Left lobe of liver (tissue), 2 donors: ENCODE data around the gene CFAP100. TPM values are rescaled to one million over a fixed set of nuclear protein-coding genes. Genes with fewer than 3 reads are reported as not detected.

ENCODE experiments used
- ATAC-seq: fragments of 200-7000 bp; cut with Tn5 transposase; one replicate; pipeline ENCODE4 v1.9.1; 2020; ENCODE audit warnings: mild to moderate bottlenecking, moderate library complexity
- DNase-seq: peaks from one replicate; pipeline ENCODE4 v3.0.0-alpha.2; 2020; ENCODE audit warnings: low spot score
- total RNA-seq: library from RNA; stranded (reverse); gene quantifications from one replicate; pipeline ENCODE4 v1.2.1, GENCODE V29; 2021
- donor health status: DM: no; HTN: no; CAD: no; lungs with moderate emphysema.
- donor health status: DM: no; HTN: yes; CAD: no.

Gene CFAP100
- total RNA-seq, 1 donor from 2014 or later = not detected

DNA sequence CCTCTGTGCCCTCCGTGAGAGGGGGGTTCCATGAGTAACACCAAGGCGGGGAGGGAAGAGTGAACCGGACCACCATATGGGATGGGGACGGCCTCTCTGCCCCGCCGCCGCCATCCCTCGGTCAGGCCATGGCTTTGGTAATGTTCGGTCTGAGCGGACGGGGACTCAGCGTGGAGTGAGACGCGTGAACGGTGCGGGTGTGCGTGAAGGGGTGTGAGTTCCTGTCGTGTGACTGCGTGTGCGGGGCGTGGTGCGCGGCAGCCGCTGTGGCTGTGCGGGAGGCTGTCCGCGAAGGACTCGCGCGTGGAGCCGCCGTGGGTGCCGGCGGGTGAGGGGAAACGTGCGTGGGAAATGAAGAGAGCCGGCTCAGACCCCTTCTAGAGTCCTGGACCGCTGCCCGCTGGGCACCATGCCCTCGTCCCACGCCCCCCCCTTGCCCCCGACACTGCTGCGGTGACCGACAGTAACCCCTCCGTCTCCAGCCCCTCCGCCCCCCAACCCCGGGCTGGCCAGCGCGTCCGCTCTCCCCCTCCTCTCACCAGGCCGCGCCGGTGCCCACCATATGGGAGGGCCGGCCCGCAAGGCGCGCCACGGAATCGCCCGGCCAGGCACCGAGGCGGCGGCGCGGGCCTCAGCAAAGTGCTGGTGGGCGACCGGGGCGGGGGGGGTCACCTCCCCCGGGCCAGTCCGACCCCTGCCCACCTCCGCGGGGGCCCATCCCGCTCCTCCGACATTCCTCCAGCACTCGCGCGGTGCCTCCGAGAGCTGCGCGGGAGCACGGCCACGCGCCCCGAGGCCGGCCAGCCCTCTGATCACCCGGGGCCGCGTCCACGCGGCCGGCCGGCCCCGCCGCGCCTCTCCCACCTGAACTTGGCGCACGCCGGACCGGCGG, 38.1 kb upstream of the CFAP100 start:
- peak; percentile 9 for ATAC-seq
- DNase-seq = peak; percentile 78

DNA sequence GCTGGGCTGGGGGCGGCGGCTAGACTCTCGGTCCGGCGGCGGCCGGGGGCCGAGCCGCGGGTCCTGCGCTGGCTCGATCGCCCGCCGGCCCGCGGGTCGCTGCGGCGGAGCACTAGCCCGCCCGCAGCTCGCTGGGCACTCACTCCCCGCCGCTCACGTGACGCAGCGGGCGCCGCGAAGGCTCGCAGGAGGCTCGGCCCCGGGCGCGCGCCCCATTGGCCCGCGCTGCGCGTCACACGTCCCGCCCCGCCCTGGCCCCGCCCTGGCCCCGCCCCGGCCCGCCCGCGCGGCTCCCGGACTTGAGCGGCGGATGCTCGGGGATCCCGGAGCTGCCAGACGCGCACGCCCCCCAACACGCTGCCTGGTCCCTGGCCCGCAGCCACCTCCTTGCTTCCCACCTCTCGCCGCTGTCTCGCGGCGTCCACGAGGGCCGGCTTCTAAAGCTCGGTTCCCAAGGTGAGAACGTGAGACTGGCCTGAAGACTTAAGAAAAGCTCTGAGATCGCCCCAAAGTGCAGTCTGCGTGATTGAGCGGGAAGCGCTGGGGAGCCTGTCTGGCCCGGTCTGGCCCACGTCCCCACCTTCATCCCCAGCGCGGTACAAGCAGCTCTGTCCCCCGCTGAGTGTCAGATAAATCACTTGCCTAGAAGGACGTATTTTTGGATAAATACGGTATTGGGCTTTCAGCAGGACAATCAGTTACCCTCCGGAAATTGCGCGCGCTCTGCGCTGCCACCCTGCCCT, 37.2 kb upstream of the CFAP100 start, which contains the start of gene KLF15:
KLF15 (minus strand) TSS at position 114 of the 743 bp plus-strand sequence. CDS start 4,486 bp downstream, outside the sequence.
- peak; percentile 95 for DNase-seq
- peak; percentile 58 for ATAC-seq

DNA sequence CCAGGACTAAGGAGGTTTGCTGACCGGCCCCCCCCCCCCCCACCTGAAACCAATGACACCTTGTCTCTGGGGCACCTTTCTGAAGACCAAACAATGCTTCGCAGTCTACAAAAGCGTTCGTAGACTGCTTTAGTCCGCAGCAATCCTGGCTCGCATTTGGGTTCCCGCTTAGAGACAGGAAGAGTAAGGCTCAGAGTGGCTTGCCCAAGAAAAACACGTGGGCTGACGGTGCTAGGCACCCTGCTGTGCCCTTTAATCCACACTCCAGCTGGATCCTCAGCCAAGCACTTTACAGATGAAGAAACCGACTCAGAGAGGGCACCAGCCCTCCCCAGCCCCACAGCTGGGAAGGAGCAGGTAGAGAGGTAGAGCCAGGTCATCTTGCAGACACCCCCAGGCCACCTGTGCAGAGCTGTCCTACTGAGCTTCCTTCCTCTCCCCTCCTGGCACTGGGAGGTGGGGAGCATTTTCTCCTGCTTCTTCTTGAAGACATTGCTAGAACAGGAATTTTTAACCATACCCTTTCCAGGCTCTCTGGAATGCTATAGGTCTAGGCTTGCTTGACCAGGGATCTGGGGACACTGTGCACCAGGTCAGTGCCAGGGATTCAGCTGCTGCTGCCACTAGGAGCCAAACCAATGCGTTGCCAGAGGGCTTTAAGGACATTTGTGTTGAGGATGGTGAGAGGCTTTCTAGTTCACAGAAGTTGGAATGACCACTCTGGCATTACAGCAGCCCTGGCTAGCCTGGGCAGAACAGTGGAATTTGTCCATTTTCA, 36.5 kb upstream of the CFAP100 start:
- ATAC-seq (peak; percentile 35), DNase-seq (peak; percentile 89)

DNA sequence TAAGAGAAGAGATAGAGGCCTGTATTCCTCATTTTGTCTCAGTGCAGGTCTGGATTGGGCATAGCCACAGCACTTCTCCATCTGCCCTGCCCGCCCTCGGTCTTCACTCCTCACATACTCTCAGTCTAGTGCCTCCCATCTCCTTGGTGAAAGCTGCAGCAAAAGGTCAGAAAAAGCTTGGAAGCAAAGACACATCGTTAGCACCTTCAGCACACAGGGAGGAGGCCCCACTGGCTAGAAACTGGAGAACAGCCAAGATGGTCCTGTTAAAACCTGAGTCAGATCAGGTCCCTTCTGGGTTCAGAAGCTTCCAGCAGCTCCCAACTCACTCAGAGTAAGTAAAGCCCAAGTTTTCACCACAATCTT, 35.9 kb upstream of the CFAP100 start:
- ATAC-seq = no peak
- no peak for DNase-seq

DNA sequence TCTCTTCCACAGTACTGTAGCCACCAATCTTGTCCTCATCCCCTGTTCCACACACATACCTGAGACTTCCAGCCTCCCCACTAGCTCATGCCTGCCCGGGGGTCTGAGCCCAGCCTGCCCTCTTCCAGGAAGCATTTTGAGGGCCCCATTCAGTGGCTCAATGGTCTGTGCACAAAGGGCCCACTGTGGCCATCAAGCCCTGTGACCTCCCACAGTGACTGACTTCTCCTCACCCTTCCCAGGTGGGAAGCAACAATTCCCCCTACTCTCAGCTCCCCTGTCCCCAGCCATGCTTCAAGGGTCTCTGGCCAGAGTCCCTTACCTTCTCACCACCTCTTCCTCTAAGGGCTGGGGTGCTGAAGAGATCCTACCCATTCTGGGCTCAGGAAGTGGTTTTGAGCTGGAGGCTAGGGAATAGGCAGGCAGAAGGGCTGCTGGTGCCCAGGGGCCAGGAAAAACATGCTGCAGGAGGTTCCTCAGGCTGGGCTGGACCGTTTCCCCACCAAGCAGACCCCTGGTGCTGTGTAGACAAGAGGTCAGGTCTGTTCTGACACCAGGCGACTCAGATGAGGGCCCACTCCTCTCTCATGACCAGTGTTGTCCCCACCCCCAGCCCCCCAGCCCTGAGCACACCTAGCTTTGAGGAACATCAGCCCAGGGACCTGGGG, 34.5 kb upstream of the CFAP100 start:
- no peak for ATAC-seq
- DNase-seq = peak; percentile 29

DNA sequence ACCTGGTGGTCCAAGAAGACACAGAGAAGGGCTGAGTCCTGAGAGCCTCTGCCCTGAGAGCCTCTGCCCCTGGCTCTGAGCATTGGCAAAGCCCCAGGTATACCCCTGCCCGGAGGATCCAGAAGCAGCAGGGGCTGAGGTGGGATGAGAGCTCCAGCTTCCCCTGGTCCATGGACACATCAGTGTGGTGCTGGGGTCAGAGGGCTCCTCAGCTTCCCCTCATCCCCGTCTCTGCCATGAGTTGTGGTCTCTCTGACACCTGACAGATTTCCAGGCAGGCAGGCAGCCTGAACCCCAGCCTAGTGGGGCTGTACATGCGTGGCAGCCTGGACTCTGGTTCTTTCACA, 34.0 kb upstream of the CFAP100 start:
- peak; percentile 41 for DNase-seq
- no peak for ATAC-seq

DNA sequence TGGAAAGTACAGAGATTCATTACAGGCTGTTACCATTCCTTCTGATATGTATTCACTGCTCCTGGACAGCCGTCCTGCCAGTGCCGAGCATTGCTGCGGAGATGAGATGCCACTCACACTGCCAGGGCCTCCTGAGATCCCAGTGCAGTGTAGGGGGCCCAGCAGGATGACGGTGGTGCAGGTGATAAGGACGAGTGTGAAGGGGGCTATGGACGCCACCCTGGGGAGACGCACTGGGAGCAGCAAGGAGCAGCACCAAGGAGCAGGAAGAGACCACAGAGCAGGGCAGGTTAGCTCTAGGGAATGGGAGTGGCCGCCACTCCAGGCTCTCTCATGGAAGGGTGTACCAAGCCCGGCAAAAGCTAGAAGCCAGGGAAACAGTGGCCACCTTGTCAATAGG, 33.5 kb upstream of the CFAP100 start:
- ATAC-seq (no peak), DNase-seq (peak; percentile 27)

DNA sequence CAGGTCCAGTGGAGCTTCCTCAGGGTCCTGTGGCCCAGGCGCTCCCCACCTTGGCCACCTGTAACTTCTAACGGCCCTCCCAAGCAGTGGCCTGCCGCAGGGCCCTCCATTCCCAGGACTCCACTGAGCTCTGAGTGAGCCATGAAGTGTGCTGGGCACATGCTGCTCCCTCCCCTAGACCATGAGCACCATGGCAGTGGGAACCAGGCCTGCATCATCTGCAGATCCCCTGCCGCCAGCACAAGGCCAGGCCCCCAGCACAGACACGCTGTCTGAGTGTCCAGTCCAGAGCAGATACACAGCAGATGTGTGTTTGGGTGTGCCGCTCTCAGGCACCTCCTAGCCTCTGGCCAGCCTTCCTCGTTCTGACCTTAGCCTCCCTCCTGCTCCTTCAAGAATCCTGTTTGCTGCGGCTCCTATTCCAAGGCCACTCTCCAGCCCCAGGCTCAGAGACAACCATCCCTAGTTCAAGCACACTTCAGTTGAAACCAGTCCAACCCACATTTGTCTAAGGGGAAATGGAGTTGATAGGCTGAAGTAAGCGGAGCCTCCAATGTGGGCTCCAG, 30.5 kb upstream of the CFAP100 start:
- ATAC-seq (no peak), DNase-seq (peak; percentile 36)

DNA sequence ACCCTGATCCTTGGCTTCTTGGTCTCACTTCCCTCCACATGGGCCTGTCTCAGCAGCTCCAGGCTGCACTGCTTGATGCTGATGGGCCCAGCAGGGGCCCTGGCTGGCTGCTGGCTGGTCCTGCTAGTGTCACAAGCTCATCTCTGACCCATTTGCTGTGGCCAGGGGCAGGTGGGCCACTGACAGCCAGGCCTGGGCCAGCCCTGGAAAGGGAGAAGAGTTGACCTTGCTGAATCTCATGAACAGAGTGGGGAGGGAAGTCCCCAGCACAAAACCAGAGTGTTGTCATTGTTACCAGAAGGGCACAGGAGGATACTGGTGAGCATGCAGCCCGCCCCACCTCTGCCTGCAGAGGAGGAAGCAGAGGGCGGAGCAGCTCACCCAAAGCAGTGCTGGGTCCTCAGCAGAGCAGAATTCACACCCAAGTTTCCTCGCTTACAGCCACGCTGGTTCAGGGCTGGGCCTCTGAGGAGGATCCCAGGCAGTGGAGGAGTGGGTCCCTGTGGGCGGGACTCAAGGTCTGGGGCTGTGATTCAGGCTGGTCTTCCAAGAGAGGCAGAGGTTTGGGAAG, 29.9 kb upstream of the CFAP100 start:
- DNase-seq (peak; percentile 41), ATAC-seq (no peak)

DNA sequence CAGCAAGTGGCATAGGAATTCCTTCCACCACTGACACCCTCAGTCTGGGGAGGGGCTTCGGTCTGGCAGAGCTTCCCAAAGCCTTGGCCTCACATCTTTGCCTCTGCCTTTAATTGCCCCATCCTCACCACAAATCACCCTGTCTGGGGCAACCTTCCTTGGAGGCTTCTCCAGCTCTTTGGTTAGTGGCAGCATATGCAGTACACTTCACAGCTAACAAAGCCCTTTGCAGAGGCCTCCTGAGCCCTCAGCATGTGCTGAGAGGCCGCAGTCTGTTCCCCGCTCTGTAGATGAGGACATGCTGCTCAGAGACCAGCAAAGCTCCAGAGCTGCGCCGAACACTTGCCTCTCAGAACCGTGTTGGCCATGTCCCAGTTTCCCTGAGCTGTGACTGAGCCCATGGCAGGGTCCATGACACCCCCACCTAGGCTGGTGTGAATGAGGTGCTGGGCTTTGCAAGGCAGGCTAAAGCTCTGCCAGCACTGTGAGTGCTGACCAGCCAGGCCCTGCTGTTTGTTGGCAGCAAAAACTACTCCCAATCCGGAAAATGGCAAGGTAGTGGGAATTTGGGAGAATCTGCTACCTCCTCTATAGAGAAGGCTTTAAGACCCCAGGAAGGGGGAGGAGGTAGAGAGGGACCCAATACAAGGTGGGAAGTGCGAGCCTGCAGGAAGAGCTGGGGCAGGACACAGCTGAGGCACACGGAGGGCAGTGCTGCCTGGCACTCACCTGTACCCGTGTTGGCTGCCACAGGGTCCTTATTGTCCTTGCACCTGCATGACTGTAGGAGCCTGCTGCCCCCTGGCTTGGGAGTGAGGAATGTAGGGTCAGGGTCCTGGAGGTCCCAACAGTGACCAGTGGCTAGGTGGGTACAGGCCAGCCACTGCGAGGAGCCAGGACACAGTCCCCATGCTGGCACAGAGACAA, 29.1 kb upstream of the CFAP100 start:
- ATAC-seq = peak; percentile 8
- DNase-seq = peak; percentile 45

DNA sequence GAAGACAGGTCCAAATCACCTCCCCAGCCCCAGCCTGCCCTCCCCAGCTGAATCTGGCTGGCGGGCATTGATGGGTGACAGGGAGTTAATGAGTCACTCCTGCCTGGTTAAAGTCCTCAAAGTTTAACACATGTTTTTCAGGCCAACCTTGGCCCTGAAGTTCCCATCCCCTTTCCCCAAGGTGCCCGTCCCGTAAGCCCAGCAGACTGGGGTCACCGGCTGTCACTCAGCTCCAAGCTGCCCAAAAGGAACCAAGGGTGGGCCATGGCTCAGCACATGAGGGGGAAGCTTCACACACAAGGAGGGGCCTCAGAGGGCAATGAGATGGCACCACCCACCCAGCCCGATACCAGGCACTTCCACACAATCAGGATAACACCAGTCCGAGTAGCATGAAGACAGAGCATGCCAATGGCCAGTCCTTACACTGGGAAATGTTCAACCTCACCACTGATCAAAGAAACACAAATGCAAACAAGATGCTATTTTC, 27.3 kb upstream of the CFAP100 start:
- DNase-seq (peak; percentile 88), ATAC-seq (peak; percentile 84)

DNA sequence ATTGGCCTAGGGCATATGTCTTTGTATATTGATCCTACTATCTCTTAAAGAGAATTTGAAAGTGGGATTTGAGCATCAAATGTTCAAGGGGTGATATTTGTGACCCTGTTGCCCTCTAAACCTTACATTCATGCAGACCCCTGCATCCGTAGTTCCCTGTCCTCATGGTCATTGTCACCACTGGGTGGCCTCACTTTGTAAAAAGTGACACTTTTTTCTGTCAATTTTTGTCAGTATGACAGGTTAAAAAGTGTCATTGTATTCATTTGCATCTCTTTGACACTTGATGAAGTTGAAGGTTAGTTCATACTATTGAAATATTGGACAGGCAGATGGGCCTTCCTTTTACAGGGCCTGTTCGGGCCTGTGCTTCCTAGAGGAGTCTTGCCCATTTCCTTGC, 25.2 kb upstream of the CFAP100 start:
- ATAC-seq (no peak), DNase-seq (no peak)

DNA sequence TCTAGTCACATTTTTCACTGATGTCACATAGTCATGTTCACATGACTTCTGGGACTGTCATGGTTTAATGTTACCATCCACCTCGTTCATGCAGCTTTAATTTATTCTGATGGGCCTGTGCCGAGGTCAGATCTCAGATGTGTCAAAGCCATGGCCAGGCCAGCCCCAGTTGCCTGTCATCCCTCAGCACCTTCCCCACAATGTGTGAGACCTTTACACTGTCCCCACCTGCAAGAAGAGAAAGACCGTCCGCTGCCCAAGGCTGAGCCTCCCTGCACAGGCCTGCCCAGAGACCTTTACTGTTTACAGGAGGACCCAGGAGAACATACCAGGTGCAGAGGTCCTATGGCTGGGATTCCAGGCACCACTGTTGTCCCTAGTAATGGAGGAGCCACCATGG, 24.7 kb upstream of the CFAP100 start:
- no peak for DNase-seq

DNA sequence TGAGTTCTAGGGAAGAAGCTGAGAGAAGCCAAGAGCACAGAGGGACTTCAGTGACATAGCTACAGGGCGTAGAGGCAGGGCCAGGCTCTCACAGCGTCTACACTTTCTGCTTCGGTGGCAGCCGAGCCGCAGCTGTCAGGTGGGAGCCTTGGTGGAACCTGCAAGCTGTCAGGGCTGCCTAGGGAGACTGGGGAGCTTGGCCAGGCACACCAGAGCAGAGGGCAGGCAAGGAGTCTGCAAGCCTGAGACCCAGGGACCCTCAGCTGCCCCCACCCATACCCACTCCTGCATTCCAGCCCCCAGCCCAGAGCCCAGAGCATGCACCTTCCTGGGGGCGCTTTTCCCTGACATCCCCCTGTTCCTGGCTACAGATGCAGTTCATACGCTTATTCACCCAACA, 24.1 kb upstream of the CFAP100 start:
- ATAC-seq (no peak), DNase-seq (no peak)

More for the DNA sequence above, 24.7 kb upstream of the CFAP100 start:
- ATAC-seq = no peak

DNA sequence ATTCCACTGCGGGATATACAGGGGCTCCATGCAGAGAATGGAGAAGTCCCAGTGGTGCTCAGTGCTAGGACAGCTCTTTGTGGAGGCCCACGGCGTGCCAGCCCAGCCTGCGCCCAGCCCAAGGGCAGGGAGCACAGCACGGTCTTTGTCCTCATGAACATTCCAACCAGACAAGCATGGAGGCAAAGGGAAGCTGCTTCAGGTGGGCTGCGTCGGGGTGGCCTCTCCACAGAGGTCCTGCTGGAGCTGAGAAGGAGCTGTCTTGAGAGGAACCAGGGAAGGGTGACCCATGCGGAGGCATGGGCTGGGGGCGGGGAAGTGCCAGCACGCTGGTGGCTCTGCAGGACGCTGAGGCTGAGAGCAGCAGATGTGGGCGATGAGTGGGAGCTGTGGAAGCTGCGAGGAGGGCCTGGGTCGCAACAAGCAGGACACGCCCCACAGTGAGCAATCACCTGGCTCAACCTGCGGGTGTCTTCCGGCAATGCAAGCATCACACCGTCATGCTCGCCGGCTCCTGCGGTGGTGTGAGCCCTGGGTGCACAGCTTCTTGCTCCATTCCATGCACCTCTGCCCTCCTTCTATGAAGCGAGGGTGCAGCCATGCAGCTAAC, 23.5 kb upstream of the CFAP100 start:
- no peak for DNase-seq

DNA sequence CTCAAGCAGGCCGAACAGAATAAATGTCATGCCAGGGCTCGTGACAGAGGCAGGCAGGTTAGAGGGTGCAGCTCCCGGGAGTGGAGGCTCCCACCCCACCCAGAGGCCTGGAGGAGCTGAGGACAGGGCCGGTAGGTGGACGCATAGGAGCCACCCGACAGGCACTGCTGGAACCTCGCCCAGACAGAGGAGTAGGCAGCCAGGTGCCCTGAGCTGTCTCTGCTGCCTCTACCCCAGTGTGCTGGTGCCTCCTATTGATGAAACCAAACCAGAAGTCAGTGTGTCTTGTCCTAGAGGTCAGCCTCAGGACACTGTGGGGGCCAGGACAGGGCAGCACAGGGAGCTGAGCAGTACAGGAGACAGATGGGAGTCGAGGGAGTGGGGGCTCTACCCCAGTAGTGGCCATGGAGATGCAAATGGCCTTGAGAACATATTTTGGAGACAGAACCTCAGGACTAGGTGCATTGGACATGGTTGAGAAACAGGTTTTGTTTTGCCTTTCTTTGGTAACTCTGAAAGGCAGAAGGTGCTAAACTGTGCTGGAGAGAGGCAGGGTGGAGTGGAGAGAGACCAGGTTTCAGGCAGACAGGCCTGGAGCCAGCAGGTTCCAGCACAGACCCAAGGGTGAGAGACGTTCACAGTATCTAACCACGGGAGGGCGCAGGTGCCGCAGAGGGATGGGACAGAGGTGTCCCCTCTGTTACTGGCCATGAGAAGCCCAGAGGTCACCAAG, 22.1 kb upstream of the CFAP100 start:
- peak; percentile 87 for DNase-seq
- peak; percentile 83 for ATAC-seq

More for the DNA sequence above, 23.5 kb upstream of the CFAP100 start:
- no peak for ATAC-seq

DNA sequence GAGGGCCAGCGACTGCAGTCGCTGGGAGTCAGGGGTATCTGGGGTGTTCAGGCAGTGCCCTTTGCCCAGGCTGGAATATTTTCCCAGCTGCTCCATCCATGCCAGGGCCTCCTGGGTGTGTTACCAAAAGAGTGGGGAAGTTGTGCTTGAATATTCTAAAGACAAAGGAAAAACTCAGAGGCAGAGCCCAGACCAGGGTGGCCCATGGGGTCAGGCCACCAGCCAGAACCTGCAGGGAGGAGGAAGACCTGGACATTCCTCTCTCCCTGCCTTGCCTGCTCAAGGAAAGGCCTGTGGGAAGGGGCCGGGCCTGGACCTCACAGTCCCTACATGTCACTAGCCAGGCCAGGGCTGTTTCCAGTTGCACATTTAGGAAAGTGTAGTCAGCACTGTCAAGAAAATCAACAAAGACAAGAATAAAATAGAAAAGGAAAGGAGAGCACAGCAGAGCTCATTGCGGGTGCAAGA, 21.5 kb upstream of the CFAP100 start:
- DNase-seq = no peak
- ATAC-seq = no peak
